Upper lobe of left lung (tissue), 4 donors: ENCODE data around the gene TMEM178B.

ENCODE experiments used
- POLR2A ChIP-seq, 4 donors: fragments of 450-650 bp; IDR thresholded peaks; one replicate each; pipeline ENCODE4 v1.5.1; 2016 to 2017; ENCODE audit warnings: antibody characterized with exemption in 4 of 4, mild to moderate bottlenecking in 2 of 4
- POLR2AphosphoS5 ChIP-seq, 2 donors: sonication (generic); formaldehyde crosslinking; IDR thresholded peaks; one replicate each; pipeline ENCODE4 v1.5.1; 2017; ENCODE audit warnings: antibody characterized with exemption in 2 of 2
- TF ChIP-seq, protein P1 (sequence below), 6 experiments: fragments of 450-650 bp in 4 of 6; fragments of 200-600 bp in 2 of 6; sonication (generic) in 2 of 6; IDR thresholded peaks; one replicate each; pipeline ENCODE4 v1.5.1; 2016 to 2019; ENCODE audit warnings: antibody characterized with exemption in 6 of 6

DNA sequence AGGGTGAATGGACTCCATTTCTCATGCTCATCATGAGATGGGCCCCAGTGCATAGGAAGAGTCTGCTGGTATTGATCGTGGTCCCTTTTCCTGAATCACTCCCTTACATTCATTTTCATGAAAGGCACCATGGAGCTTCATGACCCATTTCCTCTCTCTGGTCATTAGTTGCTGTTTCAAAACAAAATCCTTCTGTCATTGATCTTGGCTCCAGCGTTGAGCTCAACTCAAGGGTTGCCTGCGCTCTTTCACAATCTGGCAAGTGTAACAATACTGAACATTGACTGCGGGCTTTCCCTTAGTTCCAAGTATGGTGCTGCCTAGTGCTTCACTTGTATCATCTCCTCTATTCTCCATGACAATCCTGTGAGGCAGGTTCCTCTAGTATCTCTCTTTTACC, 197.6 kb downstream of the TMEM178B start:
- TF ChIP-seq POLR2A (IDR thresholded peaks at IDR 0.05) (no peak), POLR2AphosphoS5 (IDR thresholded peaks at IDR 0.05) (no peak)
- TF ChIP-seq, protein P1, sequence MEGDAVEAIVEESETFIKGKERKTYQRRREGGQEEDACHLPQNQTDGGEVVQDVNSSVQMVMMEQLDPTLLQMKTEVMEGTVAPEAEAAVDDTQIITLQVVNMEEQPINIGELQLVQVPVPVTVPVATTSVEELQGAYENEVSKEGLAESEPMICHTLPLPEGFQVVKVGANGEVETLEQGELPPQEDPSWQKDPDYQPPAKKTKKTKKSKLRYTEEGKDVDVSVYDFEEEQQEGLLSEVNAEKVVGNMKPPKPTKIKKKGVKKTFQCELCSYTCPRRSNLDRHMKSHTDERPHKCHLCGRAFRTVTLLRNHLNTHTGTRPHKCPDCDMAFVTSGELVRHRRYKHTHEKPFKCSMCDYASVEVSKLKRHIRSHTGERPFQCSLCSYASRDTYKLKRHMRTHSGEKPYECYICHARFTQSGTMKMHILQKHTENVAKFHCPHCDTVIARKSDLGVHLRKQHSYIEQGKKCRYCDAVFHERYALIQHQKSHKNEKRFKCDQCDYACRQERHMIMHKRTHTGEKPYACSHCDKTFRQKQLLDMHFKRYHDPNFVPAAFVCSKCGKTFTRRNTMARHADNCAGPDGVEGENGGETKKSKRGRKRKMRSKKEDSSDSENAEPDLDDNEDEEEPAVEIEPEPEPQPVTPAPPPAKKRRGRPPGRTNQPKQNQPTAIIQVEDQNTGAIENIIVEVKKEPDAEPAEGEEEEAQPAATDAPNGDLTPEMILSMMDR (IDR thresholded peaks at IDR 0.05) = no peak
